ENCODE results near the gene PDCD1LG2. TPM values are rescaled to one million over a fixed set of nuclear protein-coding genes. Genes with fewer than 3 reads are reported as not detected.

The PDCD1LG2 gene
- total RNA-seq, 4 donors from 2014 or later: 0.78 to 2.6 (median 1.6) TPM

DNA sequence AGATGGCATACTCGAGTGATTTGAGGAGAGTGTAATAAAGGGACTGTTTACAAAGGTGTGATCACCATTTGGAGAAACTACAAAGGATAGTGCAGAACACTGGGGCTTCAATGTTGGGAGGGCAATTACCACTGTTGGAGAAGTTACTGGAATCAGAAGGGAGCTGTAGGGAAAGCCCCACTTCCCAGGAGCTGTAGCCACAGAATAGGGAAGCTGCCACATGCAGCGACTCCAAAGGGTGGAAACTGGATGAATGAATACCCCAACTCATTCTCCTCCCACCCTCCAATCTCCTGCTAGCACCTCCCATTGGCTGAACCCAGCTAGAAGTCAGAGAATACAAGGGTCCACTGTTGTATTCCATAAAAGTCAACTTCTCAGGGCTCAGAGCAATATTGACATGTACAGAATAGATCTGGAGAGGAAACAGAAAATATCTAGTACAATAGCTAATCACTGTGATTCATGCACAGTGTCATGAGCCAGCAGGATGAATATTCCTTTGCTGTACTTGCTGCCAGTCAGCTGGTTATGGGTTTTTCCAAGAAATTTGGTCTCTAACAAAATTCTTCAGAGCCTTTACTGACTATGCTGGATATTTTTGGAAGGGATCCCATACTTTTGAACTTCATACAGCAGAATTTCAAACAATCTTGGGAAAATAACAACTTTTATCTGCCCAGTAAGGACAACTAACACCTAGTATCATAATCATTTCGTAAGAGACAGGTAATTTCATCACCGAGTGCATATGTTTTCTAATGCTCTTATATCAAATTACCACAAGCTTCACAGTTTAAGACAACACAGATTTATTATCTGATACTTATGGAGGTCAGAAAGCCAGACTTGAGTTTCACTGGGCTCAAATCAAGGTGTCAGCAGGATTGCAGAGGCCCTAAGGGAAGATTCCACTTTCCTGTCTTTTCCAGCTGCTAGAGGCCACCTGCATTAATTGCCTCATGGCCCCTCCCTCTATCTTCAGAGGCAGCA lies 39.6 kb downstream of the PDCD1LG2 start:
- DNase-seq: no peak
- Histone ChIP-seq H3K27ac (no peak overlapping the region), H3K36me3 (no peaks in the 10 kb centered on the region), H3K4me1 (peaks cover 0 to 4% of the 10 kb centered on the region in 2 donors), H3K27me3 (no peaks in the 10 kb centered on the region), H3K4me3 (replicated peaks in 1 of 3) (no peak overlapping the region), H3K9me3 (no peaks in the 10 kb centered on the region)
- 78 to 90% methylated on average over 4 of the region's 4 CpGs for WGBS, 2 donors
- TF ChIP-seq, protein P1, sequence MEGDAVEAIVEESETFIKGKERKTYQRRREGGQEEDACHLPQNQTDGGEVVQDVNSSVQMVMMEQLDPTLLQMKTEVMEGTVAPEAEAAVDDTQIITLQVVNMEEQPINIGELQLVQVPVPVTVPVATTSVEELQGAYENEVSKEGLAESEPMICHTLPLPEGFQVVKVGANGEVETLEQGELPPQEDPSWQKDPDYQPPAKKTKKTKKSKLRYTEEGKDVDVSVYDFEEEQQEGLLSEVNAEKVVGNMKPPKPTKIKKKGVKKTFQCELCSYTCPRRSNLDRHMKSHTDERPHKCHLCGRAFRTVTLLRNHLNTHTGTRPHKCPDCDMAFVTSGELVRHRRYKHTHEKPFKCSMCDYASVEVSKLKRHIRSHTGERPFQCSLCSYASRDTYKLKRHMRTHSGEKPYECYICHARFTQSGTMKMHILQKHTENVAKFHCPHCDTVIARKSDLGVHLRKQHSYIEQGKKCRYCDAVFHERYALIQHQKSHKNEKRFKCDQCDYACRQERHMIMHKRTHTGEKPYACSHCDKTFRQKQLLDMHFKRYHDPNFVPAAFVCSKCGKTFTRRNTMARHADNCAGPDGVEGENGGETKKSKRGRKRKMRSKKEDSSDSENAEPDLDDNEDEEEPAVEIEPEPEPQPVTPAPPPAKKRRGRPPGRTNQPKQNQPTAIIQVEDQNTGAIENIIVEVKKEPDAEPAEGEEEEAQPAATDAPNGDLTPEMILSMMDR (IDR thresholded peaks at IDR 0.05): no peak
- TF ChIP-seq POLR2A (IDR thresholded peaks at IDR 0.05): no peak
- intact Hi-C loops (cut with DNase I): no loop called here

DNA sequence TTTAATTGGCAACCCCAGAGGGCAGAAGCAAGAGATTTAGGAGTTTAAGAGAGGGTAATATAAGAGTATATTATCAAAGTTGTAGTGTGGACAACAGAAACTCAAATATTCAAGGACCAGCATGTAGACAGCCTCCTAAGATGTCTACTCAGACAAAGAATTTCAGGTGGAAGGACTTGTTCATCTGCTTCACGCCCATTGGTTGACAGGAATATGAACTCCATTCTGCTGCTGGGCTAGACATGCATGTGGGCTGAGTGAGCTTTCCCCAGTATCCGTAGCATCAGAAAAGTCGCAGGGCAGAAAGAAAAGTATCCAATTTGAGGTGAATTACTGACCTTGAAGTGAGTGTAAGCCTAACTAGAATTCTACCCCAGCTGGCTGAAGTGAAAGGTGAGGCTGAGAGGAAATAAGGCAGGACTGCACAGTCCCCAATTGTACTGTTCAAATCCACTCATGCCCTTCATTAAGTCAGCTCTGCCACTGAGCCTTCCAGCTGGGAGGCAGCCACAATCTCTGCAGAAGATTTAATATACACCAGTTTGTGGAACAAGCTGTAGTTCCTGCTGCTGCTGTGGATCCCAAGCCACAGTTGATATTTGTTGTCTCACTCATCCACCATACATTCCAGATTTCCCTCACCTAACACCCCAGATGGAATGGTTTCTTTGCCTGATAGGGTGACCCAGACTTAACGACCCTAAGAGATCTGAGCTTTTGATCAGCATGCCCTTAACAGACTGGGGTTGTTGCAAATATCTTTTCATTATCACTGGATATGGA lies 41.2 kb downstream of the PDCD1LG2 start:
- no peak for DNase-seq
- peaks cover 0 to 4% of the 10 kb centered on the region in 2 donors for H3K4me1 ChIP-seq
- H3K9me3 ChIP-seq: no peaks in the 10 kb centered on the region
- H3K36me3 ChIP-seq: no peaks in the 10 kb centered on the region
- TF ChIP-seq, protein P1 (IDR thresholded peaks at IDR 0.05): no peak
- no peak for TF ChIP-seq POLR2A (IDR thresholded peaks at IDR 0.05)
- no peak overlapping the region for H3K27ac ChIP-seq
- intact Hi-C loops (cut with DNase I): no loop called here
- no peak overlapping the region for H3K4me3 ChIP-seq (replicated peaks in 1 of 3)
- 87 to 88% methylated on average over 4 of the region's 4 CpGs for WGBS, 2 donors
- no peaks in the 10 kb centered on the region for H3K27me3 ChIP-seq

DNA sequence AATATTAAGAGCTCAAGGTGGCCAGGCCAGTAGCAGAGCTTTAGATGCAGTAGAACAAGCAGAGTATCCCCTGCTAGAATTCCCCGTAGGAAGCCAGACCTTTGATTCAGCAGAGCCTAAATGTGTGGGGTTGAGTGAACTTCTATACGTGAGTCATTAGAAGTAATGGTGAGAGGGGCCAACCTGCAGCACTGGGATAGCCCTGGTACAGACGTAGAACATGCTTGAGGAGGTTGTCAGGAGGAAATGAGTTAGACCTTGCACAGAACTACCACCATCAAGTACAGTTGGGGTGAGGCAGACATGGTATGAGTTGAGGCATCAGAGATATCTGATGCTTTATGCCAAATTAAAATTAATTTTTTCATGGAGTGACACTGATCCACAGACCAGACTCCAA lies 42.0 kb downstream of the PDCD1LG2 start:
- no peak for DNase-seq
- Histone ChIP-seq H3K27ac (no peak overlapping the region), H3K27me3 (no peaks in the 10 kb centered on the region), H3K4me1 (peaks cover 0 to 4% of the 10 kb centered on the region in 2 donors), H3K36me3 (no peaks in the 10 kb centered on the region), H3K9me3 (no peaks in the 10 kb centered on the region), H3K4me3 (replicated peaks in 1 of 3) (no peak overlapping the region)
- TF ChIP-seq POLR2A (IDR thresholded peaks at IDR 0.05): no peak
- TF ChIP-seq, protein P1 (IDR thresholded peaks at IDR 0.05): no peak
- intact Hi-C loops (cut with DNase I): no loop called here
- 95 to 96% methylated on average over 3 of the region's 3 CpGs for WGBS, 2 donors

DNA sequence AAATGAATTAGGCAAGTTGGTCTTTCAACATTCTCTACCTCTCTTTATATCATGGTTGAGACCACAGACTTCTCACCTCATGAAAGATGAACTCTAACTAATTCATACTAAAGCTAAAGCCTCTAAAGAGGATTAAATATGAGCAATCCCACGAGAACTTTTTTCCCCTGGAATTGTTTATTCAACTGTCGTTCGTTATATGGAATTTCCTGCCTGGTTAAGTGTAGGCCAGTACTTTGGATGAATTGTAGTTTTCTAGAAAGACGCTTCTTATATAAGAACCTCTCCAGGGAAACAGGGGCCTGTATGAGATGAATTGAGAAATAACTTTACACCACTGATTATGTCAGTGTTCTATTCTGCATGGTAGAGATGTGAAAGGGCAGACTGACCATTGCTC lies 42.9 kb downstream of the PDCD1LG2 start:
- Histone ChIP-seq H3K4me1 (peaks cover 0 to 4% of the 10 kb centered on the region in 2 donors), H3K36me3 (no peaks in the 10 kb centered on the region), H3K9me3 (no peaks in the 10 kb centered on the region), H3K27ac (no peak overlapping the region), H3K4me3 (replicated peaks in 1 of 3) (no peak overlapping the region), H3K27me3 (no peaks in the 10 kb centered on the region)
- TF ChIP-seq, protein P1 (IDR thresholded peaks at IDR 0.05): no peak
- no peak for TF ChIP-seq POLR2A (IDR thresholded peaks at IDR 0.05)
- 56 to 67% methylated on average over 4 of the region's 4 CpGs for WGBS, 2 donors
- no peak for DNase-seq
- intact Hi-C loops (cut with DNase I): no loop called here

All from thyroid gland (tissue), 4 donors.